GM04503 (cell line): Measurements from ENCODE around the gene ABCD3.
A peak's percentile ranks its signal among the peaks of the same experiment; 100 is the strongest.

ENCODE experiments used
- DNase-seq: peaks from one replicate; pipeline ENCODE4 v3.0.0-alpha.2; 2012; ENCODE audit warnings: low read depth

Gene ABCD3

GRCh38 chr1:94463056-94463764 is 45.0 kb downstream of the ABCD3 start:
- no peak for DNase-seq

GRCh38 chr1:94463765-94464330 is 45.7 kb downstream of the ABCD3 start:
- peak; percentile 26 for DNase-seq

- DNase-seq: no peak
Observed at GRCh38 chr1:94468708-94469107, 50.5 kb downstream of the ABCD3 start.

- no peak for DNase-seq
Observed at GRCh38 chr1:94471271-94471670, 53.1 kb downstream of the ABCD3 start.

- DNase-seq: no peak
Observed at GRCh38 chr1:94475232-94475631, 57.0 kb downstream of the ABCD3 start.

- DNase-seq: no peak
Observed at GRCh38 chr1:94479682-94480081, 61.5 kb downstream of the ABCD3 start.

GRCh38 chr1:94481473-94481933 is 63.3 kb downstream of the ABCD3 start:
- DNase-seq: peak; percentile 22

GRCh38 chr1:94486990-94487389 is 68.8 kb downstream of the ABCD3 start:
- no peak for DNase-seq

- DNase-seq: no peak
Observed at GRCh38 chr1:94490556-94490955, 72.4 kb downstream of the ABCD3 start.

- no peak for DNase-seq
Observed at GRCh38 chr1:94496076-94496755, 78.0 kb downstream of the ABCD3 start.

- DNase-seq: no peak
Observed at GRCh38 chr1:94501426-94501825, 83.2 kb downstream of the ABCD3 start.

GRCh38 chr1:94501935-94502334 is 83.7 kb downstream of the ABCD3 start:
- no peak for DNase-seq

GRCh38 chr1:94503153-94503552 is 85.0 kb downstream of the ABCD3 start:
- no peak for DNase-seq

- DNase-seq: no peak
Observed at GRCh38 chr1:94504601-94505000, 86.4 kb downstream of the ABCD3 start.

- no peak for DNase-seq
Observed at GRCh38 chr1:94512816-94513215, 94.6 kb downstream of the ABCD3 start.

- no peak for DNase-seq
Observed at GRCh38 chr1:94514095-94514727, 96.0 kb downstream of the ABCD3 start.

GRCh38 chr1:94515296-94515947 is 97.2 kb downstream of the ABCD3 start:
- no peak for DNase-seq

- no peak for DNase-seq
Observed at GRCh38 chr1:94519351-94519750, 101.2 kb downstream of the ABCD3 start.

GRCh38 chr1:94522304-94522703 is 104.1 kb downstream of the ABCD3 start:
- no peak for DNase-seq

GRCh38 chr1:94524531-94524930 is 106.3 kb downstream of the ABCD3 start:
- no peak for DNase-seq

GRCh38 chr1:94526152-94526980 is 108.2 kb downstream of the ABCD3 start:
- no peak for DNase-seq
